HUDEP-2 (cell line): ENCODE data around the gene GALNT9.

Experiments used
- DNase-seq, 76 experiments: peaks; one replicate each; lab custom pipeline; 2025; ENCODE audit not compliant: unreplicated experiment in 76 of 76; lab: John Stamatoyannopoulos, UW

The GALNT9 gene

GRCh38 chr12:132153501-132154340, 175.7 kb downstream of the GALNT9 start:
- DNase-seq, result peak in 58 of 76 experiments; percentile 3 to 66 (median 34)

DNA sequence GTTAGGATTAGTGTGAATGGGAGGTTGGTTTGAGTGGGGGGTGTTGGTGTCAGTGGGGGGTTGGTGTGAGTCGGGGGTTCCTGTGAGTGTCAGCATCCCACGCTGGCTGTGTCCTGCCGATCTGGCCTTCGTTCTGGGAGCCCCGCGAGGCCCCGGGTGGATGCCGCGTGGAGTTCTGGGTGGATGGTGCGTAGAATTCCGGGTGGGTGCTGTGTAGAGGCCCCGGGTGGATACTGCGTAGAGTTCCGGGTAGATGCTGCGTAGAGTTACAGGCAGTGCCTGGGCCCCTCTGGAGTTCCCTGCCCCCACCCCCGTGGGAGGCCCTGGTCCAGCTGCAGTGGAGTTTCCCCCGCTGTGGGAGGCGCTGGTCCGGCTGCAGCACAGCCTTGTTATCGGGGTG, 176.4 kb downstream of the GALNT9 start:
- DNase-seq, result no peak

DNA sequence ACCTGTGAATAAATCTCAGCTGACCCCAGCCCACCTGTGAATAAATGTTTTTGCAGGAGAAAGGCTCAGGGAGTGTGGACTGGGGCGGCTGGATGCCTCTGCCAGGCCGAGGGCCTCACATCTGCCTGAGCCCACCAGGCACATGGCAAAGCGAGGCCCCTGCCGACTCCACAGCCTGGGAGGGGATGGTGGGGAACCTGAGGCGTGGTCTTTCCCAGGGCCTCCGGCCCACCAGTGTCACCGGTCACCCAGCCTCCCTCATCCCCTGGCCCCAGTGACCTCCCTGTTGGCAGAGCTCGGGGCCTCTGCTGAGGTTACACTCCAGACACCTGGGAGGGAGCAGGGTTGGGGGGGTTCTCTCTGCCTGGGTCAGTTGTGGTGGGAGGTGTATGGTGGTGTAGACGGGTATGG, 177.0 kb downstream of the GALNT9 start:
- DNase-seq, result no peak

DNA sequence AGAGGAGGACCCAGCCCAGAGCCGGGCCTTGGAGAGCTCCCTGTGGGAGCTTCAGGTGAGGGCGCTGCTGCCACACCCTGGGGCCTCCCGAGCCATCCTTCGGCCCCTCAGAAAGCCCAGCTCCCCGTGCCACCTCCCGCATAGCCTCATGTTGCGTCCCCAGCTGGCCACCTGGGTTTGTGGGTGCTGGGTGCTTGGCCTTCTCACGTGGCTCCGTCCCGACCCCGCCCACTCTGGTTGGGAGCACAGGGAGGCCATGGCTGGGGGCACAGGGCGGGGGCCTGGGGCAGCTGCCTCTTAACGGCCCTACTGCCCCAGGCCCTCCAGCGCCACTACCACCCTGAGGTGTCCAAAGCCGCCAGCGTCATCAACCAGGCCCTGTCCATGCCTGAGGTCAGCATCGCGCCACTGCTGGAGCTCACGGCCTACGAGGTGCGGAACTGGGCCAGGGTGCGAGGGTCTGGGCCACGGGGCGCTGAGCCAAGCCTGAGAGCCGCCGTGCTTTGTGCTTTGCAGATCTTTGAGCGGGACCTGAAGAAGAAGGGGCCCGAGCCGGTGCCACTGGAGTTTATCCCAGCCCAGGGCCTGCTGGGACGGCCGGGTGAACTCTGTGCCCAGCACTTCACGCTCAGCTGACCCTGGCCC, 177.5 kb downstream of the GALNT9 start:
- no peak for DNase-seq

- DNase-seq, result no peak
These were observed 178.1 kb downstream of the GALNT9 start for GRCh38 chr12:132151145-132151765.

DNA sequence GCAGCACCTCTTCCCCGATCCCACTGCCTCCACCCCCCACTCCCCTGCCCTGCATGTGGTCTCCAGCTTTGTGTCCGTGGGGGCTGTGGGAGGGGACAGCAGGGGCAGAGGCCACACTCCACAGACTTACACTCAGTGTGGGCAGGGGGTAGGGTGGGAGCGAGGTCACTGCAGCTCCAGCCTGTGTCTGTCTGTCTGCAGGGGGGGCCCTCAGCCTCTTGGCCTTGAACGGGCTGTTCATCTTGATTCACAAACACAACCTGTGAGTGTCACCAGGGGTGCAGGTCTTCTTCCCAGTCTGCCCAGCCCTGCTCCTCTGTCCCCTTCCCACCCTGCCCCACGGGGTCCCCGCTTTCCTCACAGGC, 178.6 kb downstream of the GALNT9 start:
- DNase-seq, result no peak

DNA sequence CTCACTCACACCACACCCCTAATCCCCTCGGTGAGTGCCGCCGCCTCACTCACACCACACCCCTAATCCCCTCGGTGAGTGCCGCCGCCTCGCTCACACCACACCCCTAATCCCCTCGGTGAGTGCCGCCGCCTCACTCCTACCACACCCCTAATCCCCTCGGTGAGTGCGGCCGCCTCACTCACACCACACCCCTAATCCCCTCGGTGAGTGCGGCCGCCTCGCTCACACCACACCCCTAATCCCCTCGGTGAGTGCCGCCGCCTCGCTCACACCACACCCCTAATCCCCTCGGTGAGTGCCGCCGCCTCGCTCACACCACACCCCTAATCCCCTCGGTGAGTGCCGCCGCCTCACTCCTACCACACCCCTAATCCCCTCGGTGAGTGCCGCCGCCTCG, 179.9 kb downstream of the GALNT9 start:
- DNase-seq, result peak in 3 of 76 experiments; percentile 6 to 10 (median 7)

DNA sequence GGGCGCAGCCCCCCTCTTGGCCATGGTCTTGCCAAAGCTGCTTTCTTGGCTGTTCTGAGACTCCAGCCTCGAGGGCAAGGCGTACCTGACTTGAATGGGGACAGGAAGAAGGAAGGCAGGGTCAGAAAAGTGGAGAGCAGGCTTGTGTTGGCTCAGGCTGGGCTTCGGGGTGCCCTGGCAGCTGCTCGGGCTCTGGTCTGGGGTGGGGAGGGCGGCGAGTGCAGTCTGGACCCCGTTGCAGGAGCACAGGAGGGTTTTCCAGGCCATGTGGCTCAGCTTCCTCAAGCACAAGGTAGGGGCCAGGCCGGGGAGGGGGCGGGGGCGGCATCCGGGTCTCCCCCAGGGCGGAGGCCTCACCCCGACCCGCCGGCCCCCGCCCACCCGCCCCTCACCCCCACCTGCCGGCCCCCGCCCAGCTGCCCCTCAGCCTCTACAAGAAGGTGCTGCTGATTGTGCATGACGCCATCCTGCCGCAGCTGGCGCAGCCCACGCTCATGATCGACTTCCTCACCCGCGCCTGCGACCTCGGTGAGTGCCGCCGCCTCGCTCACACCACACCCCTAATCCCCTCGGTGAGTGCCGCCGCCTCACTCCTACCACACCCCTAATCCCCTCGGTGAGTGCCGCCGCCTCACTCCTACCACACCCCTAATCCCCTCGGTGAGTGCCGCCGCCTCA, 180.9 kb downstream of the GALNT9 start:
- no peak for DNase-seq

DNA sequence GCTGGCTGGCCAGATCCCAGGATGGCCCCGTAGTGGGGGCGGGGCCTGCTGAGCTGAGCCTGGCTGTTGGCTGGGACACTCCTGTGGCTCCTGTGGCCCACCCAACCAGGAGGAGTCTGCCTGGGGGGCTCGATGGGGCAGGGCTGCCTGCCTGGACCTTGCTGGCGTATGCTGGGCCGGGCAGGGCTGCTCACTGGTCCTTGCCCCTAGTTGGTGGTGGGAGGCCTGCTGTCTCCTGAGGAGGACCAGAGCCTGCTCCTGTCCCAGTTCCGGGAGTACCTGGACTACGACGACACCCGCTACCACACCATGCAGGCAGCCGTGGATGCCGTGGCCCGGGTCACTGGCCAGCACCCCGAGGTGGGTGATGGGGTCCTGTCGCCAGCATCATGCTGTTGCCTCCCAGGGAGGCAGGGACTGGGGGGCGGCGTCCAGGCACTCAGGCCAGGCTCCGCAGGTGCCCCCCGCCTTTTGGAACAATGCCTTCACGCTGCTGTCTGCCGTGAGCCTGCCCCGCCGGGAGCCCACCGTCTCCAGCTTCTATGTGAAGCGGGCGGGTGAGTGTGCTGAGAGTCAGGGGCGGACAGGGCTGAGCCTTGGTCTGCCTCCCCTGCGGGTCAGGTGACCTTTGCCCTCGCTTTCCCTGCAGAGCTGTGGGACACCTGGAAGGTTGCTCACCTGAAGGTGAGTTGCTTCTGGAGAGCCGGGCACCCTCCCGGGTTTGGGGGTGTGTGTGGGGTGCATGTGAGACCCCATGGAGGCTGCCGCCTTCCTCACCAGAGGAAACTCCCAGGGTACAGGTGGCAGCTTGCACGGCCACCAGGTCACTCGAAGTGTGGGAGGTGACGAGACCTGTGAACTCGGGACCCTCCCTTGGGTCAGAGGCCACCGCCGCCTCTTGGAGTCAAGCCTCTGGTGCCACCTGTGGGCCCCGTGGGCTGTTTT, 181.7 kb downstream of the GALNT9 start:
- no peak for DNase-seq

- DNase-seq, result no peak
These were observed 182.5 kb downstream of the GALNT9 start for GRCh38 chr12:132146772-132147422.
